ENCODE data around the gene AGAP1. TPM values are rescaled to one million over a fixed set of nuclear protein-coding genes. Genes with fewer than 3 reads are reported as not detected.
A peak's percentile ranks its signal among the peaks of the same experiment; 100 is the strongest.

The AGAP1 gene
- total RNA-seq, 2 donors from 2014 or later, result 22.5 to 23.9 TPM

DNA sequence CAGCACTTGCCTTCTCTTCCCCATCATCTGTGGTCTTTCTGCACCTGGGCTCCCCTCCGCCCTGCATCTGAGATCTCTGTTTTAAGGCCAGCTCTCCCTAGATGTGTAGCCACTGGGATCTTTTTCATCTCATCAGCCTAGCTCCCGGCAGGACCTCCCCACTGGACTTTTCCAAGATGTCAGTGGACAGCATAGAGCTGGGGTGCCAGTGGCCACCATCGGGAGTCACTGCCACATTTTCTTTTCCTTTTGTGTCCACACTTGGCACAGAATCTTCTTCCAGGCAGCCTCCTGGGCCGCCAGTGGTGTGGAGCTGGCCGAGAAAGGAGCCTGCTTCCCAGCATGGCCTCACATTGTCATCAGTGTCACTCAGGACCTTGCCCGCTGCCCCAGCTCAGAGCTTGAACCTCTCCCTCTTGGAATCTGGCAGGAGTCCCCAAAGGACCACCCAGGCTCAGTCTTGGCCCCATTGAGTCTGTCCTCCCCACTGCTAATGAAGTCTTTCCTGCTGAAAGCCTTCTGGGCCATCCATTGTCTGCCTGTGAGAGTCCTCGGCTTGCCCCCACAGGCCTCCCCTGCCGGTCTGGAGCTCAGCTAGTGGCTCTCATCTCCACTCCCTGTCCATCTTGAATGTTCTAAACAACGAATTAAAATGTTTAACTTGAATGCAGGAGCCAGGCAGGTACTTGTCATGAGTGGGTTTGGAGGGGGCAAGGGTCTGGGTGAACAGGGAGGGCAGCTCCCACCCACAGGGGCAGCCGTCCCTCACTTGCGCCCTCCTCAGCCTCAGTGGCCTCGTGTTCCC, 349.9 kb downstream of the AGAP1 start:
- no peak for ATAC-seq
- intact Hi-C loops (cut with DNase I), result no loop called here
- no peak for DNase-seq

- intact Hi-C loops (cut with DNase I), result no loop called here
- DNase-seq (no peak), ATAC-seq (no peak)
These were observed 350.7 kb downstream of the AGAP1 start for GRCh38 chr2:235844561-235844960.

GRCh38 chr2:235845245-235845644, 351.4 kb downstream of the AGAP1 start:
- no peak for ATAC-seq
- no peak for DNase-seq
- intact Hi-C loops (cut with DNase I), result no loop called here

DNA sequence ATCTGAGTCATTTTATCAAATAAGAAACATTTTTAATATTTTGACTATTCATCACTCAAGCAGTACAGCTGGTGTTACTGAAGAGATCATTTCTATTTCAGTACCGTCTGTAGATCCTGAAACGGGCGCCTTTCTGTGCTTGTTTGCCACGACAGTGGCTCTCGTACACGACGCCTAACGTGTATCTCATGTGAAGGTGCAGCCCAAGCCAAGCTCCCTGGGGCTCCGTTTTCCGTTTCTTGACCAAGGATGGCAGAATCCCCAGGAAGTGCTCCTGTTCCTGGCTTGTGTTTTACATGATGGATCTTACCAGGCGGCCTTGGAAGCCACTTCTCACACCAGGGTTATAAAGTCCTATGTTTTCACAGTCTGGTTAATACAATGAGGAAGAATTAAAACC, 353.7 kb downstream of the AGAP1 start:
- no peak for ATAC-seq
- intact Hi-C loops (cut with DNase I), result no loop called here
- DNase-seq, result no peak

DNA sequence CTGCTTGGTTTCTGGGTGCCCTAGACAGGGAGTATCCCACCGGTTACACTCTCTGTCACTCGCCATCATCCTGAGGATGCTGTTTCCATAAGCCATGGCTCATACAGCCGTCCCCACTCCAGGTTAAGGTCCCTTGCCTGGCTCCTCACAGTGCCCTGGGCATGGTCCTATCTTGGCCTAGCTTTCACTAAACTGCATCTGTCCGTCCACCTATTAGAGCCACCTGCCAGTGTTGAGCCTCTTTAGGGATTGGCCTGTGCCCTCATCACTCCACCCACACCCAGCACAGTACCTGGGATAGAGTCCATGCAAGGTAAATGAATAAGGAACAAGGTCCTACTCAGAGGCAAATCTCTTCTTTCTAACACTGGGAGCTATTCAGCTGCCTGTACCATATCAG, 354.2 kb downstream of the AGAP1 start:
- ATAC-seq (no peak), DNase-seq (no peak)
- intact Hi-C loops (cut with DNase I), result no loop called here

DNA sequence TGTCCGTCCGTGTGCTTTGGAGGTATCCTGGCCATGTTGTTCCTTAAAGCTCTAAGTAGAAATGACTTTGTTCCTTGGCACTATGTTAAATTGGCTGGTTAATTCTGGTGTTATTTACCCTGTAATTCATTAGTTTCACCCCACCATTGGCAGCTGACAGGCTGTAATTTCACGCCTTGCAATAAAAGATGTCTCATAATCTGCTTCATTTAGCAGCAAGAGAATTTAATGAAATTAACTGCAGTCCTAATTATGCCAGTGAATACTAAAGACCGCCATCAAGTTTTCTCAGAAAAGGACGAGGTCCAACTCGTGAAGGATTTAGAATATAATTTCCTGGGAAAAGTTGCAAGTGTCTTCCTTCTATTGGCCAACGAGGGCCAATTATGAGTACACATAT, 355.1 kb downstream of the AGAP1 start:
- intact Hi-C loops (cut with DNase I), result no loop called here
- no peak for ATAC-seq
- no peak for DNase-seq

DNA sequence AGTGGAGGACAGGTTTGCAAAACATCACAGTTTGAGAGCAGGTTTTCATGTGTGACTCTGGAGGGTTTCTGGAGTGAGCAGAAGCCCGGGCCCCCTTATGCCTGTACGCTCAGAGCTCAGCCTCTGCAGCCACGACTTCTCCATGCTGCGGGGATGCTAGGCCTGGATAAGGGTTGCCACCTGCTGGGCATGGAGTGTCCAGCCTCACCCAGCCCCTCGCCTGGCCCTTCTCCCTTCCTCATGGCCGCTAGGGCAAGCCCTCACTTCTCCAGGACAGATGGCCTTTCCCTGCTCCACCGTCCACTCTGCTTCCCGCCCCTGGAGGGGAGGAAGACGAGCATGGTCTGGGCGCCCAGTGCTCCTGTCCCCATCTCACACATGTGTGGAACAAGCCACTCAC, 355.6 kb downstream of the AGAP1 start:
- intact Hi-C loops (cut with DNase I), result no loop called here
- ATAC-seq, result no peak
- no peak for DNase-seq

- no peak for ATAC-seq
- intact Hi-C loops (cut with DNase I), result no loop called here
- DNase-seq, result no peak
These were observed 356.4 kb downstream of the AGAP1 start for GRCh38 chr2:235850289-235850688.

GRCh38 chr2:235850771-235851551, 357.1 kb downstream of the AGAP1 start:
- DNase-seq, result no peak
- ATAC-seq, result no peak
- intact Hi-C loops (cut with DNase I), result no loop called here

DNA sequence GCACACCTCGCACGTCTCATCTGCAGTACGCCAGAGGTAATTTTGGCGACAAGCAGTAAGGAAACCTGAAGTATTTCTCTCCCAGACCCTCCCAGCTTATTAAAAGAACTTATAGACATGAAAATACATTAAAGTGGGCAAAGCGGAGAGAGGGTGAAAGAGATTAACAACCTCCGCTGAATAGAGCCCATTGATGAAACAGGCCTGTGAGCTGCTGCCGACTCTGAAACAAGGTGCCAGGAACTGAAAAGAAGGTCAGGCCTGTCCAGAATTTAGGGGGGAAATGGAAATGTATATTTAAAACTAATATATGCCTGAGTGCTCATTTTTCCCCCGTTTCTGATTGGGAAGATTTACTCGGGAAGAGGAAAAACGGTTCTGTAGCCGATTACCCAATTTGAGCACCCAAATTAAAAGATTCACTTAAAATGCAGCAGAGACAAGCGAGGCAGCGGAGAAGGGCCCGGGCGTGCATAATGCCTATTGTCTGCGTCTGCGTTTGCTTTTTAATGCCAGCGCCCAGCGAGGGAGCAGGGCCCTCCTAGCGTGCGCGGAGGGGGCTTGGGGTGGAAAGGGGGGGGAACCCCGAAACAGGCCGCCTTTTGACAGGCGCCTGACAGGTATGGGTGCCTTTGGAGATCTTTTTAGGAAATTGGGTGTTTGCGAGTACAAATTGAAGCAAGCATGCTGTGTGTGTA, 358.1 kb downstream of the AGAP1 start:
- intact Hi-C loops (cut with DNase I), result no loop called here
- ATAC-seq, result no peak

GRCh38 chr2:235852526-235852920, 358.7 kb downstream of the AGAP1 start:
- intact Hi-C loops (cut with DNase I), result no loop called here
- DNase-seq, result no peak

More for the DNA sequence above, 358.1 kb downstream of the AGAP1 start:
- DNase-seq, result no peak

DNA sequence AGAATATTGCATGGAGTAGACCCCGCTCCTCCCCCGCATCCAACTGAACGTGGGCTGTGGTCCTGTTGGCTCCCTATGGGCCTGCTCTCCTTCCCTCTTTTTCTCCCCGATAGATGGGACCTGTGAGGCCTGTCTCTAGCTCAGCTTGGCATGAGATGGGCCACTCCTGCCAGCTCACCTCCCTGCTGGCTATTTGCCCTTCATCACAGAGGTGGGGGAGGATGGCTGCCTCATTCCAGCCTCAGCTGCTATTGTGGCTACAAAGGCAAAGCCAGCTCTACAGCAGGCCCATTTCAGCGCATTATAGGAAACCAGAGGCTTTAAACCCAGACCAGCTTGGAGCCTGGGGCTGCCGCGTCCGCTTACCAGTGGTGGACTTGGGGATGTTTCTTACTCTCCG, 360.4 kb downstream of the AGAP1 start:
- DNase-seq (no peak), ATAC-seq (peak in 1 of 2 donors; percentile 80)
- intact Hi-C loops (cut with DNase I), result no loop called here

More at GRCh38 chr2:235852526-235852920, 358.7 kb downstream of the AGAP1 start:
- ATAC-seq, result peak in 1 of 2 donors; percentile 52

- intact Hi-C loops (cut with DNase I), result no loop called here
- ATAC-seq (no peak), DNase-seq (no peak)
These were observed 361.2 kb downstream of the AGAP1 start for GRCh38 chr2:235855011-235855410.

DNA sequence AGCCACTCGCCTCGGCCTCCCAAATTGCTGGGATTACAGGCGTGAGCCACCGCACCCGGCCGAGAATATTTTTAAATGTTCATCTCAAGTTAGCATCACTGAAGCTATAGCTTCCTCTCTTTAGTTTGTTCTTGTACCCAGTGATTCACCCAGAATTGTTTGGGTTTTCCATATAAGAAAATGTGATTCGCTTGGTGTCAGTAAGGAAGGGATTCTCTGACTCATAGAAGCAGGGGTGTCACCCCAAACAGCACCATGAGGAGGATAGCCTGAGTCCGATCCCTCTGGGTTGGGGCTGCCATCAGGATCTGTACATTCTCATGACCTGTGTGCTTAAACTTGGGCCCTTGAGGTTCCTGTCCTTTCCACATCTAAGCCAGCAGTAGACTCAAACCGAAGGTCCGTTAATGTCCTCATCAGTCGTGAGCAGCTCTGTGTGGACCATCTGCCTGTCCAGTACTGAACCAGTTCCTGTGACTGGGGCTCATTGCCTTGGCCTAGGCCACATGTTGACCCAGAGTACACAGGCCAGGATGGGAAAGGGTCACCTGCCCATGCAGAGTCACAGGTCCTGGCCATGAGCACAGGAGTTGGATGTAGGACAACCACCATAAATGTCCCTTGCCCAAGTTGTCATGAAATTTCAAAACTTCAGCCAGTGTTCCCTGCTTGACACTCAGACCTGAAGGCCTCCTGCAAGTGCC, 362.5 kb downstream of the AGAP1 start:
- no peak for ATAC-seq
- DNase-seq, result no peak
- intact Hi-C loops (cut with DNase I), result no loop called here

DNA sequence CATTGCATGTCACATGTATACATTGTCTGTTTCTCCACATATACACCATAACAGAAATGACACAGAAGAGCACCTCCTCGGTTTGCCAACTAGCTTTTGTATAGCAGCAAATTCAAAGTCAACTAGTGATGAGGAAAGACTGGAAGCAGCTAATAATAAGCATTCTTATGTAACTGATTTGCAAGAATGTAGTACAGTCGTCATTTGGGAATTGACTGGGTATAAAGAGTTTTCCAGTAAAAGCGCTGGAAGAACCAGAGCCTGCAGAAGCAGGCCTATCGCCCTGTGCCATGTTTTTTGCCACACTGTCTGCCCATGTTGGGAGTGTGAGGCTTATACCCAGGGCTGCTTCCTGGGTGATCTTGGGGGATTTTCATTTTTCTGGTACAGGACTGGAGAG, 363.8 kb downstream of the AGAP1 start:
- no peak for DNase-seq
- peak in 1 of 2 donors; percentile 59 for ATAC-seq
- intact Hi-C loops (cut with DNase I), result no loop called here

- ATAC-seq (no peak), DNase-seq (no peak)
- intact Hi-C loops (cut with DNase I), result no loop called here
These were observed 365.0 kb downstream of the AGAP1 start for GRCh38 chr2:235858881-235859280.

DNA sequence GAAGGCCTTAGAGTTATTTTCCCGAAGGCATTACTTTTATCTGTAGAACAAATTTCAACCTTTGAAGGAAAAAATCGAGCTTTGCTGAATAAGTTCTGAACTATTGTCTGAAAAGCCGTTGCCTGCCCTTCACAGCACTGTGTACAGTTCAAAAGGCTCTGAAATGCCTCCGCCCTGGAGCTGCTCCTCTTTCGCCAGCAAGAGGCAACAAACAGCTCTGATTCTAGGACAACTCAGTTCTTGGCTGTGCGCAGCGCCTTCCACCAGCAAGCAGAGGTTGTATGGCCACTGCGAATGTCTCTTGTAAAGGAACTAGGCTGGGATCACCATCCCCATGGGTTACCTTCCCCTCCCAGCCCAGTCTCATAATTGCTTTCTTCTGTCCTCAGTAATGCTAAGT, 365.8 kb downstream of the AGAP1 start:
- ATAC-seq (peak; percentile 68 to 80), DNase-seq (peak; percentile 37)
- intact Hi-C loops (cut with DNase I), result no loop called here

DNA sequence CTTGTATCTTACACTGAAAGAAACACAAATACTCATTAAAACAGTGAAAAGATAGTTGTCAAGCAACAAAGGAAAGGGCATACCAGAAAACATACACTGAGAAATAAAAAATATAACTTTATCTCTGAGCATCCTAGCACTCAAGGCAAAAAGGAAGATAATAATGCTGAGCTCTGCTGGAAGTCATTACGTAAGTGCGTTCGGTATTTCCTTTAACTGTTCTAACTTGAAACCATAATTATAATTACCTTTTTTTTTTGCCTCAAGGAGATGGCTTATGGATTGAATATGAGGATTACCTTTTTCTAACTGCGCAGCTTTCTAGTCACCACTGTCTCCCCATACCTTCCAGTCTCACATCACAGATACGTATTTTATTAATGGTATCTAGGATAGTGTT, 366.3 kb downstream of the AGAP1 start:
- intact Hi-C loops (cut with DNase I), result no loop called here
- ATAC-seq (peak in 1 of 2 donors; percentile 57), DNase-seq (no peak)

GRCh38 chr2:235860871-235861270, 367.0 kb downstream of the AGAP1 start:
- intact Hi-C loops (cut with DNase I), result no loop called here
- no peak for DNase-seq
- ATAC-seq, result no peak
